ENCODE data around the gene PTP4A1.
A peak's percentile ranks its signal among the peaks of the same experiment; 100 is the strongest.
"Not testable (repeated sequence)": the region's sequence is repeated elsewhere in the genome, so short reads cannot be mapped to it uniquely, and the experiment has no call there.

Gene PTP4A1

DNA sequence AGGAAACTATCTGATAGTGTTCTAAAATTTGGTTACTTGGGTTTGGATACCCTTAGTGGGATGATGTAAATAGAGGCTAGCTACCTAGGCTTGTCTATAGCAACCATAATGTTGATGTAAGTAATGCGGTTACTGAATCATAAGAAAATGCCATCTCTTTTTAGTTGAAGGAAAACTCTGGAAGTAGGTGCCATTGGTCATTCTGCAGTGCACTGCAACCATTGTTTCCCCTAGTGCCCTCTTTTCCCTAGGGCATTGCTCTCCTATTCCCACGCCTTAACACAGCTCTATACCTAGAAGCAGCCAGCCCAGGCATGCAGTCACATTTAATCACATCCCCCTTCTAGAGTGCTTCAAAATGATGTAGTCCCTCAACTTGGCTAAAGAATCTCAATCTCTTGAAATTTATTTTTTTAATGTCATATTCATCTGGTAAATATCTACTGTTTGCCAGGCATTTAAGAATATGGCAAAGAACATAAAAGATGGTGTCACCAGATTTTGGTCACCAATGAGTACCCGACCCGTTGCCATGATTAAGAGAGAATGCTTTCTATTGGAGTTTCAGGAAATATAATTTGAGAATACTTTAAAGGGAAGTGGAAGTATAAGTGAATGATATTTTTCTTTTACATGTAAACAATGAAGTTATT lies 10.4 kb downstream of the PTP4A1 start:
- no peak for DNase-seq (ENCODE audit: low read depth, low spot score)

DNA sequence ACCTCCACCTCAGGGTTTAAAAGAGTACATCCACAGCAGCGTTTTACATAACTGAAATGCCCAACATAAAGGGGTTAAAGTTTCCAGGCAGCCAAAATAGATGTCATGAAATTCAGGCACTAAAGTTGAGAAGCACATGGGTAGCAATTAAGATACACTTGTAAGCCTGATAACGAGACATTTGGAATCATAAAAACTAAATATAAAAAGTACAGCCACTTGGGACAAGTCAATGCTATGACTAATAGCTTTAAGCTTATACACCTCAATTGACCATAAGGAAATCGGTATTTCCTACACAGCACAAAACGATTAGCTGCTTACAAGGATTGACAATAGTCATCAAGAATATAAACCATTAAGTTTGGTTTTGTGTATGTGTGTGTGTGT lies 11.8 kb downstream of the PTP4A1 start:
- DNase-seq (ENCODE audit: low read depth, low spot score): no peak

DNA sequence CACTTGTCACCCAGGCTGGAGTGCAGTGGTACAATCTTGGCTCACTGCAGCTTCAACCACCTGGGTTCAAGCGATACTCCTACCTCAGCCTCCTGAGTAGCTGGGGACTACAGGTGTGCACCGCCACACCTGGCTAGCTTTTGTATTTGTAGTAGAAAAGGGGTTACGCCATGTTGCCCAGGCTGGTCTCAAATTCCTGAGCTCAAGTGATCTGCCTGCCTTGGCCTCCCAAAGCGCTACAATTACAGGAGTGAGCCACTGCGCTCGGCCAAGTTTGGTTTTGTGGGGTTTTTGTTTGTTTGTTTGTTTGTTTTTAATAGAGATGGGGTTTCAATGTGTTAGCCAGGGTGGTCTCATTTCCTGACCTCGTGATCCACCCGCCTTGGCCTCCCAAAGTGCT lies 12.3 kb downstream of the PTP4A1 start:
- no peak for DNase-seq (ENCODE audit: low read depth, low spot score)

DNA sequence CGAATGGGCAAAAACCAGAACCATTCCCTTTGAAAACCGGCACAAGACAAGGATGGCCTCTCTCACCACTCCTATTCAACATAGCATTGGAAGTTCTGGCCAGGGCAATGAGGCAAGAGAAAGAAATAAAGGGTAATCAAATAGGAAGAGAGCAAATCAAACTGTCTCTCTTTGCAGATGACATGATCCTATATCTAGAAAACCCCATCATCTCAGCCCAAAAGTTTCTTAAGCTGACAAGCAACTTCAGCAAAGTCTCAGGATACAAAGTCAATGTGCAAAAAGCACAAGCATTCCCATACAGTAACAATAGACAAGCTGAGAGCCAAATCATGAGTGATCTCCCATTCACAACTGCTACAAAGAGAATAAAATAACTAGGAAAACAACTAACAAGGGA lies 13.4 kb downstream of the PTP4A1 start:
- not testable (repeated sequence) for DNase-seq (ENCODE audit: low read depth, low spot score)

DNA sequence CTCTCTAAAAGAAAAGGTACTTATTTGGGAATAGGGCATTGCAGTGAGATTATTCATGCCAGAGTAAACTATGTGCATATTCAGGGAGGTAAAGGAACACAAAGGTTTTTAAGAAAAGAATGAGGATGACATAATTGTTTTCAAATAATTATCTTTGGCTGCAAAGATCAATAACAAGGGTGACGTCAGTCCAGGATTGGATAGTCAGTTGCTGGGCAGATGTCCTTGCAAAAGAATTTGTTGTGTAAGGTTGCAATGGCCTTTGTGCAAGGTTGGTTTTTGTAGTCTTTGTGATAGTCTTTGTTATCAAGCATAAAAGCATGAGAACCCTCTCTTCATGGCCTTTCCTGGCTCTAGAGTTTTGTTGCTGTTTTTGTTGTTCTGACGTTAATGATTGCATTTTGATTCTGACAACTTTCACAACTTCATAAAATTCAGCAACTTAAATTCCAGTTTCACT lies 17.7 kb downstream of the PTP4A1 start:
- no peak for DNase-seq (ENCODE audit: low read depth, low spot score)

DNA sequence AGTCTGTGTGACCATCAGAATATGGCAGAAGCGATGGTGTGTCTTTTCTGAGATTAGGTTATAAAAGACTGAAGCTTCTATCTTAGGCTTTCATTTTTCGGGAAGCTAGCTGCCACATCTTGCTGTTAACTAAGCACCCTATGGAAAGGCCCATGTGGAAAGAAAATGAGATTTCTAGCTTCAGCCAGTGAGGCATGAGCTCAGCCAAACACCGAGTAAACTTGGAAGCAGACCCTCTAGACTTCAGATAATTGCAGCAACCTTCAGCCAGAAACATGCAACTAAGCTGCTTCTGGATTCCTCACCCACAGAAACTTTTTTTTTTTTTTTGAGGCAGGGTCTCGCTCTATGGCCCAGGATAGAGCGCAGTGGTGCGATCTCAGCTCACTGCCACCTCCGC lies 20.6 kb downstream of the PTP4A1 start:
- DNase-seq (ENCODE audit: low read depth, low spot score): no peak

DNA sequence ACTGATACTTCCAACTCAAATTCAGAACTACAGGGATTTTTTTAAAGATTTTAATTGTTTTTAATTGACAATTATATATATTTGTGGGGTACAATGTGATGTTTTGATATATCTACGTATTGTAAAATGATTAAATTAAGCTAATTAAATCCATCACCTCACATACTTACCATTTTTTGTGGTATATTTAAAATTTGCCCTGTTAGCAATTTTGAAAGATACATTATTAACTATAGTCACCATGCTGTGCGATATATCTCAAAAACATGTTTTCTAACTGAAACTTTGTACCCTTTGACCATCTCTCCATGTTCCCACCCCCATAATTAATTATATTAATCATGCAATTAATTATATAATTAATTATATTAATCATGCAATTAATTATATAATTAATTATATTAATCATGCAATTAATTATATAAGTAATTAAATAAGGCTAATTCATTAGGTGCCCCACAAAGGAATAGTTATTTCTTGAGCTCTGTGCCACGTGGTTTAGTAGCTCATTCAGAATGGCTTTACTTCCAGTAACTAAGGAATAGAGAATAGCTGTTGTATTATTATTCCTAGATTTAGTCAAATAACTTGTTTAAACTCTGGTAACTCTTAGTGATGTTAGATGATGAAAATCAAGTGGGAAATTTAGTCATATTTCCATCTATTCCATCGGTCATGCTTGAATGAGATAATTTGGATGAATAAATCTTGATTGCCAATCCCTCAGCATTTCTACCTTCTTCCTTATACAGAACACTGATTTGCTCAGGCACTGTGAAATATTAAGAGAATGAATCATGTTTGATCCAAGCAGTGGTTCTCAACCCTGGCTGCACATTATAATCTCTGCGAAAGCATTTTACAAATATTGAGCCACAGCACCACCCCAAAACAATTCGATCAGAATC lies 25.1 kb downstream of the PTP4A1 start:
- peak; percentile 34 for DNase-seq (ENCODE audit: low read depth, low spot score)

DNA sequence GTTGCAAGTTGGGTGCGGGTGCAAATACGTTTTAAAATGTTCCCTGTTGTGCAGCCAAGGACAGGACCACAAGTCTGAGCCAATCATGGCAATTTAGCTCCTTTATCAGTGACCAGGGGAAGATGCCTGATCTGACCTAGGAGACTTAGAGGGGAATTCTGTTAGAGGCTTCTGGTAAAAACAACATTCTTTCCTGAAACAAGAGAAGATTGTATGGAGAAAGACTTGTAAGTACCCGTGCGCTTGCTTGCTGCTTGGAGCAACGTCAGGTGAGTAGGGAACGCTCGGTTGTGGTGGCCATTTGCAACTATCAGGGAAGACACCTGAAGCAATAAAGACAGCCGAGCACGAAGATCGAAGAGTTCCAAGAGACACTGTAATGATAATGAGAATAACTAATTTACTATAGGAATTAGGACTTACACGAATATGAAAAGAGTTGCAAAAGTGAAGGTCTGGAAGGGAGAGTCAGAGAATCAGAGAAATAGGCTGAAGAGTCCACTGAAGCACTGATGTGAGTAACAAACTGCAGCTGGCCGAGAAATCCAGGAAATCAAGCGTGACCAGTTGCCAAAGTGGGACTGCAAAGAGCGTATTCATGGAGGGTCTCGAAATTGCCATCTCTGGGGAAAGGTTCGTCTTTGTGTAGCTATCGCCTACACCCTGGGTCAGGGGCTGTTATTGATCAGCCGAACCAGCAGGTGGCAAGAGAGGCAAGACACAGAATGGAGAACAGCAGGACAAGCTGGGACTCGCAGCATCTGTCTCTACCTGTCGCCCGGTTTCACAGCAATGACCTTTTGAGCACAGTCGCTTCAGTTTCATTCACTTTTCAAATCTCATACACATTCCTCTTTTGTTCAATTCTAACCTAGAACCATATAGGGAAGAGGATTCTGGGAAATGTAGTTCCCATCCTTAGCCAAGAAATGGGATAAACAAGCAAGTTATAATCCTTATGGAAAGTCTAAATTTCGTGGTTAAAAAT lies 26.1 kb downstream of the PTP4A1 start:
- DNase-seq (ENCODE audit: low read depth, low spot score): peak; percentile 78

DNA sequence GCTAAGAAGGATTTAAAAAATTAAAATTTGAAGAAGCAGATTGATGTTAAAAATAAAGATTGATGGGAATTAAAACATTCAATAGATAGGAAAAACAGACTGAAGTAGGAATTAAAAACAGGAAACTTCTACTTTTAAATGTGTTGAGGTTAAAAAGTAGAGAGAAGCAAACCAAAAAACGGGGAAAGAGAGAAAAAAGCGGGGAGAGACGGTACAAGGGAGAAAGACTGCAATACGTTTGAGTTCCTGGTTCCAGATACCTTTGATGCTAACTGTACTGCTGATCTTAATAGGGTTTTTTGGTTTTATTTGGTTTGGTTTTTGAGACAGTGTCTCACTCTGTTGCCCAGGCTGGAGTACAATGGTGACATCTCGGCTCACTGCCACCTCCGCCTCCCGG lies 27.0 kb downstream of the PTP4A1 start:
- DNase-seq (ENCODE audit: low read depth, low spot score): no peak

DNA sequence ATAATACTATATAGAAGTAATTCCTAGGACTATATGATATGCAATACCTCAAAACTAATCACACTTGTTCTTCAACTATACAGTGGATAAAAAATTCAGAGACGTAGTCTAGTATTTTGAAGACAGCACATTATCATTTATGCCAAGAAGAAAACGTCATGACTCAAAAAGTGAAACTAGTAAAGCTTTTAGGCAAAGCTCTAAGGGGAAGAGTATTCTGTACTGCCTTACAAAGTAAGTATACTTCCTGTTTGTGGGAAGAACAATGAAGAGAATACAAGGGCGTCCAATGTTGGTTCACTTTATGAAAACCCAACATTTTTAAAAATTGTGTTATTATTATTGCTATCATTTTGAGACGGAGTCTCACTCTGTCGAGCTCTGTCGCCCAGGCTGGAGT lies 27.9 kb downstream of the PTP4A1 start:
- DNase-seq (ENCODE audit: low read depth, low spot score): no peak

DNA sequence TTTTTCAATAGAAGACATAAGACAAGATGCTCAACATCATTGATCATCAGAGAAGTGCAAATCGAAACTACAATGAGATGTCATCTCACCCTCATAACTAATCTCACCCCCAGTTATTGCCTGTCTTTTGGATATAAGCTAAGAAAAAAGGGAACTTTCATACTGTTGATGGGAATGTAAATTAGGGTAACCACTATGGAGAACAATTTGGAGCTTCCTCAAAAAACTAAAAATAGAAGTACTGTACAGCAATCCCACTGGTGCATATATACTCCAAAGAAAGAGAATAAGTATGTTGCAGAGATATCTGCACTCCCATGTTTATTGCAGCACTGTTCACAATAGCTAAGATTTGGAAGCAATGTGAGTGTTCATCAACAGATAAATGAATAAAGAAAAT lies 37.0 kb downstream of the PTP4A1 start:
- no peak for DNase-seq (ENCODE audit: low read depth, low spot score)

DNA sequence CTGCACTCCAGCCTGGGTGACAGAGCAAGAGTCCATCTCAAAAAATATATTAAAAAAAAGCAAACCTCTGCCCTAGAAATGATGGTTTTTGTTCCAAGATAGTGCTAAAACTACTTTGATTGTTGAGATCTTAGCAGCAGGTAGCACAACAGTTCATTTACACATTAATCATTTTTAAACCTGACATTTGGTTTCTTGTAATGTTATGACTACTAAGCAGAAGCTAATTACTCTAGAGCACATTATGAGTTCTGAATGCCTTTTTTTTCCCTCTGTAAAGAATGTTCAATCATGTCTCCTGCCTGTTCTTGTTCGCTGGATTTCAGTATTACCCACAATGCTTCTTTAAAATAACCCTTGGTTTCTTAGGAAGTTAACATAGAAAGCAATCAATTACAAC lies 38.7 kb downstream of the PTP4A1 start:
- no peak for DNase-seq (ENCODE audit: low read depth, low spot score)

DNA sequence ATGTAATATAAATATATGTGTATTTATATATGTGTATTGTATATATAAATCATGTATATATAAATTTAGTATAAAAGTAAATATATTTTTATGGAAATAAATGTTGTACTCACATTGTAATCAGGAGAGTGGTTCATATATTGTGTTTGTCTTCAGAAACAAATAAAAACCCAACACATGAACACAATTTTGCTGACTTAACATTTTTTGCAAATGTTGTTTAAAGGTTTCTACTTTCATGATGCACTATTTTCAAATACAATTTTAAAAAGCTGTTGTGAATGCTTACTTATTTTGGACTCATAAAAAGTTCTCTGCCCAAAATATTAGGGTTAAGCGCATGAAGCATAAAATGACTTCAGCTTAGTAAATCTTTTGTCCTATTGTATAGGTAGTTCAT lies 39.3 kb downstream of the PTP4A1 start:
- DNase-seq (ENCODE audit: low read depth, low spot score): no peak

DNA sequence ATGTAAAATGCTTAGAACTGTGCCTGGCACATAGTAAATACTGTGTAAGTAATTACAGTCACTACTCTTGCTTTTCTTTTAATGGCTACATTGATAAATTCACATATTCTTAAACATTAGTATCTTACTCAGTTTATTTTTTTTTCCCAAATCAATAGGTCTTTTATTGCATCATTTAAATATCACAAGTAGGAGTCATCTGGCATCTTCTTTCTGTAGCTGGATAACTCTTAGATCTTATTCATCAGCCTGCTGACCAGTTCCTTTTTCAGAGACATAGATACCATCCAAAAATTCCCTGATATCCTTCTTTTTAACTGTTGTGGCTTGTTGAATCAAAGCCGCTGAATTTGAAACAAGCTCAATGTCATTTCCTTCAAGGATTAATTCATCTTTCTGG lies 43.3 kb downstream of the PTP4A1 start:
- DNase-seq (ENCODE audit: low read depth, low spot score): no peak

All from astrocyte of the hippocampus (primary cell).